Neutrophil (primary cell): ENCODE data around the gene RNF128.

Source experiments
- H3K27ac ChIP-seq: fragments of 200-600 bp; sonication (generic); 2 replicates; pipeline ENCODE4 v1.5.1; 2016; ENCODE audit warnings: mild to moderate bottlenecking, moderate library complexity
- H3K27me3 ChIP-seq: fragments of 200-600 bp; sonication (generic); 2 replicates; pipeline ENCODE4 v1.6.0; 2016; ENCODE audit warnings: mild to moderate bottlenecking
- H3K36me3 ChIP-seq: fragments of 200-600 bp; sonication (generic); 2 replicates; pipeline ENCODE4 v1.5.1; 2017
- H3K4me1 ChIP-seq, 2 experiments: fragments of 200-600 bp in 1 of 2; sonication (generic) in 1 of 2; 1 replicate in 1 of 2; 2 replicates in 1 of 2; pipeline versions ENCODE4 v1.5.1 to v1.6.1; 2013 to 2016; ENCODE audit warnings: low read depth in 1 of 2, low read length in 1 of 2, mild to moderate bottlenecking in 1 of 2, moderate library complexity in 1 of 2; ENCODE audit not compliant: control insufficient read depth in 1 of 2, insufficient read depth in 1 of 2
- H3K4me3 ChIP-seq, 2 experiments: fragments of 200-600 bp in 1 of 2; sonication (generic) in 1 of 2; 1 replicate in 1 of 2; 2 replicates in 1 of 2; pipeline ENCODE4 v1.5.1; 2013 to 2016; ENCODE audit warnings: low read depth in 1 of 2, low read length in 1 of 2, mild to moderate bottlenecking in 1 of 2, moderate library complexity in 1 of 2
- H3K9me3 ChIP-seq: fragments of 200-600 bp; sonication (generic); 2 replicates; pipeline ENCODE4 v1.5.1; 2016
- CTCF ChIP-seq: fragments of 200-600 bp; sonication (generic); IDR thresholded peaks from 2 replicates; pipeline ENCODE4 v1.5.1; 2016; ENCODE audit warnings: antibody characterized with exemption

RNF128 gene

GRCh38 chrX:106726485-106727437, at the start of gene RNF128:
Gene RNF128 (plus strand): TSS chrX:106726701. CDS start chrX:106726914, 213 bp downstream.
- Histone ChIP-seq H3K4me3 (no peak within 1 kb of the TSS), H3K27me3 (peaks cover 47% of the 10 kb centered on the region), H3K27ac (no peak within 1 kb of the TSS), H3K4me1 (no peaks in the 10 kb centered on the region), H3K36me3 (no peaks in the 10 kb centered on the region), H3K9me3 (no peaks in the 10 kb centered on the region)
- no peak for TF ChIP-seq CTCF

GRCh38 chrX:106680716-106681115, 45.8 kb upstream of the RNF128 start:
- Histone ChIP-seq H3K4me1 (no peaks in the 10 kb centered on the region), H3K4me3 (no peak overlapping the region), H3K27me3 (no peaks in the 10 kb centered on the region), H3K27ac (no peak overlapping the region), H3K9me3 (no peaks in the 10 kb centered on the region), H3K36me3 (no peaks in the 10 kb centered on the region)
- TF ChIP-seq CTCF, result no peak

GRCh38 chrX:106684207-106684606, 42.3 kb upstream of the RNF128 start:
- no peaks in the 10 kb centered on the region for H3K9me3 ChIP-seq
- H3K4me1 ChIP-seq, result no peaks in the 10 kb centered on the region
- no peak for TF ChIP-seq CTCF
- H3K36me3 ChIP-seq, result no peaks in the 10 kb centered on the region
- H3K27ac ChIP-seq, result no peak overlapping the region
- no peaks in the 10 kb centered on the region for H3K27me3 ChIP-seq
- H3K4me3 ChIP-seq, result no peak overlapping the region

- Histone ChIP-seq H3K4me1 (no peaks in the 10 kb centered on the region), H3K27me3 (no peaks in the 10 kb centered on the region), H3K4me3 (no peak overlapping the region), H3K36me3 (no peaks in the 10 kb centered on the region), H3K9me3 (no peaks in the 10 kb centered on the region), H3K27ac (no peak overlapping the region)
- no peak for TF ChIP-seq CTCF
Observed at GRCh38 chrX:106692425-106693065, 34.0 kb upstream of the RNF128 start.

GRCh38 chrX:106696502-106696901, 30.0 kb upstream of the RNF128 start:
- no peak overlapping the region for H3K4me3 ChIP-seq
- no peaks in the 10 kb centered on the region for H3K27me3 ChIP-seq
- H3K4me1 ChIP-seq, result no peaks in the 10 kb centered on the region
- no peak overlapping the region for H3K27ac ChIP-seq
- no peaks in the 10 kb centered on the region for H3K9me3 ChIP-seq
- no peaks in the 10 kb centered on the region for H3K36me3 ChIP-seq
- TF ChIP-seq CTCF, result no peak
